ENCODE measurements around the gene KANK4.

KANK4 gene

DNA sequence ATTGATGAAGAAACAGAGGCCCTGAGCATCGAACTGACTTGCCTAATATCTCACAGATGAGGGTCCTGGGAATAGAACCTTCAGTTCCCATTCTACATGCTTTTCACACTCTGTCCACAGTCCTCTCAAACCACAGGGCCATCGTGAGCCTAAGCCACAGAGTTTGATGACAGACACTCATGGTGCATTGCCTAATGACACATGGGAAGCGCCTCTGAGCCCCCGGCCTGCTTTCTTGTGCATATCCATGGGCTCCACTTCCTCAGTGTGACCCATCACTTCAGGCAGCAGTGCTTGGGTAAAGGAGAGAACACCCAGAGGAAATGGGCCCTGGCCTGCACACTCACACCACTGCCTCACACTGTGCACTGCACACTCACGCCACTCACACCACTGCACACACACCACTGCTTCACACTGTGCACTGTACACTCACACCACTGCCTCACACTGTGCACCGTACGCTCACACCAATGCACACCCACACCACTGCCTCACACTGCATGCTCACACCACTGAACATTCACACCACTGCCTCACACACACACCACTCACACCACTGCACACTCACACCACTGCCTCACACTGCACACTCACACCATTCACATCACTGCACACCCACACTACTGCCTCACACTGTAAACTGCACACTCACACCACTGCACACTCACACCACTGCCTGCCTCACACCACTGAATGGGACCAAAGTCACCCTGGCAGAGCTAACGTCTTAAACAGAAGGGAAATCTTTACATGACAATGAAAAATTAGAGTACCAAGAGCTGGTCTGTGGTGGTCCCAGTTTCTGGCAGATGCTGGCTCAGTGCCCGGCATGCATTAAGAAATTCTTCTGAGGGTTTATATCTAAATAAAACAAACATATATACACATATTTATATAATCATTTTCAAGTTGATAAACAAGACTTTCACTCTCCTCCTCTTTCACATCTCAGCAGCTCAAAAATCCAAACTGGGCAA is 53.0 kb downstream of the KANK4 start:
- TF ChIP-seq, protein P1, sequence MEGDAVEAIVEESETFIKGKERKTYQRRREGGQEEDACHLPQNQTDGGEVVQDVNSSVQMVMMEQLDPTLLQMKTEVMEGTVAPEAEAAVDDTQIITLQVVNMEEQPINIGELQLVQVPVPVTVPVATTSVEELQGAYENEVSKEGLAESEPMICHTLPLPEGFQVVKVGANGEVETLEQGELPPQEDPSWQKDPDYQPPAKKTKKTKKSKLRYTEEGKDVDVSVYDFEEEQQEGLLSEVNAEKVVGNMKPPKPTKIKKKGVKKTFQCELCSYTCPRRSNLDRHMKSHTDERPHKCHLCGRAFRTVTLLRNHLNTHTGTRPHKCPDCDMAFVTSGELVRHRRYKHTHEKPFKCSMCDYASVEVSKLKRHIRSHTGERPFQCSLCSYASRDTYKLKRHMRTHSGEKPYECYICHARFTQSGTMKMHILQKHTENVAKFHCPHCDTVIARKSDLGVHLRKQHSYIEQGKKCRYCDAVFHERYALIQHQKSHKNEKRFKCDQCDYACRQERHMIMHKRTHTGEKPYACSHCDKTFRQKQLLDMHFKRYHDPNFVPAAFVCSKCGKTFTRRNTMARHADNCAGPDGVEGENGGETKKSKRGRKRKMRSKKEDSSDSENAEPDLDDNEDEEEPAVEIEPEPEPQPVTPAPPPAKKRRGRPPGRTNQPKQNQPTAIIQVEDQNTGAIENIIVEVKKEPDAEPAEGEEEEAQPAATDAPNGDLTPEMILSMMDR (IDR thresholded peaks at IDR 0.05; ENCODE audit: low read depth, low read length): no peak
- DNase-seq (ENCODE audit: extremely low read depth, low read depth): no peak

DNA sequence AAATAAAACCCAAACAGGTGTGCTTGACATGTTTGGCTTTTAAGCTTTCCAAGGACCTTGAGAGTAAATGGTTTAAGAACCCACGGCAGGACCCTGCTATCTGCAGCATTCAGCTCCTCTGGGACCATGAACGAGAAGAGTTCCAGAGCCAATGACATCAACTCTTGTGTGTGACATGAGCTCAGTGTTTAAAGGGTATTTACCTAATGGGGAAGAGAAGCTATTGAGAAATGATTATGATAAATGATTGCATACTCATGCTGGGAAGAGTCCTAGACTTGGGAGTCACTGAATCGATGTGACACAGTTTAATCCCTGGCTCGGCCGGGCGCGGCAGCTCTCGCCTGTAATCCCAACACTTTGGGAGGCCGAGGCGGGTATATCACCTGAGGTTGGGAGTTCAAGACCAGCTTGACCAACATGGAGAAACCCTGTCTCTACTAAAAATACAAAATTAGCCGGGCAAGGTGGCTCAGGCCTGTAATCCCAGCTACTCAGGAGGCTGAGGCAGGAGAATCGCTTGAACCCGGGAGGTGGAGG is 55.4 kb downstream of the KANK4 start:
- TF ChIP-seq, protein P1 (IDR thresholded peaks at IDR 0.05; ENCODE audit: low read depth, low read length): no peak

DNA sequence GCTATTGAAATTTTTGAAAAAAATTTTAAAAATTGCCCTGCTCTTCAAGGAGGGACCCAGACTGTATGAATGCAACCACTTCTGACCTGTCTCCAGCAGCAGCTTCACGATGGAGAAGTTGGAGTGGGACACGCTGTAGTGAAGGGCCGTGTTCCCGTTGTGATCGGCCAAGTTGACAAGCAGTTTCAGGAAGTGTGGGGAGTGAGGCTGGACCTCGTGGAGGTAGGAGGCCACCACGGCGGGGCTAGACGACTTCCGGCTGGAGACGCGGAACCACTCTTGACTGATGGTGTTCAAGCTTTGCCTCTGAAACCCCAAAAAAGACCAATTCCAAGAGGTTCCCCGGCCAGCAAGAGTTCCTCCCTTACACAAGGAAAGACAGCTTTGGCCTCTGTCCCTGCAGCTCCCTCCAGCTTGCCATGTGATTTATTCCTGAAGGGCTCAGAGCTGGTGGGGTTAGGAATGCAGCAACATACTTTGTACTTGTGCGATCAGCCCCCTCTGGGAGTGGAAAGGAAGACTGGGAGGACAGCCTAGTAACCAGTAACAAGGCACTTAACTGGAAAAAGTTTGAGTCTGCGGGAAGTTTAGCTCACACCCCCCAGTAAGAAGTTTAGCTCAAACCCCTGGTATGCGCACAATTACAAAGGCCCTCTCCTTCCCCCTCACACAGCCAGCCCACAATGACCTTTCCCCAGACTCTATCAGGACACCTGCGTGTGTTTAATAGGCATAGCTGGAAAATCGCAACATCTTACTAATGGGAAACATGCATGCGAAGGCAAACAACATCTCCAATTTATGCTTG is 56.0 kb downstream of the KANK4 start:
- no peak for DNase-seq (ENCODE audit: extremely low read depth, low read depth)

More for the DNA sequence above, 55.4 kb downstream of the KANK4 start:
- no peak for DNase-seq (ENCODE audit: extremely low read depth, low read depth)

DNA sequence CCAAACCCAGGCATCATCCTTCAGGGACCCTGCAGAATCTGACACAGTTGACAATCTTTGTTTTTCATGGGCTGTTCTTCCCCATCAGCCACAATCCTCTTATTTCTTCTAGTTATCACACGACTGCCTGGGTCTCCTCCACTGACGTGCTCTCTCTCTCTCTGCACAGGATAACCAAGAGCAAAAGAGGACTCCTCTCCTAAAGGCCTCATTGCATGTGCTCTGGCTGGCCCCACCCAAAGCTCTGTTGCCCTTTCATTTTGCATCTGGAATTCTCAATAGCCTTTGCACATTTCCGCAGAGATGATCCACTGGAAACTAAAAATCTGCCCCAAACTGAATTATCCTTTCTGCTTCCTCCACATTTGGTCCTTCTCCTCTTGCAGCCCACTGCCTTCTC is 58.5 kb downstream of the KANK4 start:
- TF ChIP-seq, protein P1 (IDR thresholded peaks at IDR 0.05; ENCODE audit: low read depth, low read length): no peak
- no peak for DNase-seq (ENCODE audit: extremely low read depth, low read depth)

More for the DNA sequence above, 56.0 kb downstream of the KANK4 start:
- TF ChIP-seq, protein P1 (IDR thresholded peaks at IDR 0.05; ENCODE audit: low read depth, low read length): no peak

DNA sequence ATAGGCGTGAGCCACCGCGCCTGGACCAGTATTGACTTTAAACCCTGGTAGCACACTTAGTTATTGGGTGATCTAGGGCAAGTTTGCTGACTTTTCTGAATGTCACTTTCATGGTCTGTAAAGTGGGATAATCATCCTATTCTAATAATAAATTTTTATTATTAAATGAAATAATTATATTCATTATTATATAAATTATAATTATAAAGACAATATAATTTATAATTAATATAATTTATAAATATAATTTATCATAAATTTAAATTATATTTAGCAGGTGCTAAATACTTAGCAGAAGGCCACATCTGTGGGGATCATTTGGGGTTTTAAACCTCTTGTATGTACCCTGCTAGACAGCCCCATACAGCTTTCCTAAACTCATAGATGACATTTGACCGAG is 59.7 kb downstream of the KANK4 start:
- TF ChIP-seq, protein P1 (IDR thresholded peaks at IDR 0.05; ENCODE audit: low read depth, low read length): no peak
- no peak for DNase-seq (ENCODE audit: extremely low read depth, low read depth)

DNA sequence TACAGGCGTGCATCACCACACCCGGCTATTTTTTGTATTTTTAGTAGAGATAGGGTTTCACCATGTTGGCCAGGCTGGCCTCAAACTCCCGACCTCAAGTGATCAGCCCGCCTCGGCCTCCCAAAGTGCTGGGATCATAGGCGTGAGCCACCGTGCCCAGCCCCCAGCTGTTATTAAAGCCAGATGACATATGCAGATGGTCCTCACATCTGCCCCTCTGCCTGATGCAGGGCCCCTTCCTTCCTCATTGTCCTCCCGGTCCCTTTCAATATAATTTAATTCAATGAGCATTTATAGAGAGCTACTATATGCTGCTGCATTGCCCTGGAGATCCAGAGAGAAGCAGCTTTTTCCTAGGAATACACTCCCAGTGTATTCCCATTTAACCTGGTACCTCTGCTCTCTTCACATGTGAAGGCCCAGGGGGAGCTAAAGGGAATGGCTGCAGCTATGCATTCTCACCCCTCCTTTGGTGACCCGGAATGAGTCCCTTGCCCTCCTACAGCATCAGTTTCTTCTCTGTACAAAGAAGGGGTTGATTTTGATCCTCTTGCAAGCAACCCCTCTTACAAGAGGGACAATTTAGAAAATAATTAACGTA is 69.0 kb downstream of the KANK4 start:
- TF ChIP-seq, protein P1 (IDR thresholded peaks at IDR 0.05; ENCODE audit: low read depth, low read length): no peak
- no peak for DNase-seq (ENCODE audit: extremely low read depth, low read depth)
